ENCODE data around the gene FAP. TPM values are rescaled to one million over a fixed set of nuclear protein-coding genes. Genes with fewer than 3 reads are reported as not detected.

FAP gene
- total RNA-seq, 1 experiment from 2014 or later, result not detected

DNA sequence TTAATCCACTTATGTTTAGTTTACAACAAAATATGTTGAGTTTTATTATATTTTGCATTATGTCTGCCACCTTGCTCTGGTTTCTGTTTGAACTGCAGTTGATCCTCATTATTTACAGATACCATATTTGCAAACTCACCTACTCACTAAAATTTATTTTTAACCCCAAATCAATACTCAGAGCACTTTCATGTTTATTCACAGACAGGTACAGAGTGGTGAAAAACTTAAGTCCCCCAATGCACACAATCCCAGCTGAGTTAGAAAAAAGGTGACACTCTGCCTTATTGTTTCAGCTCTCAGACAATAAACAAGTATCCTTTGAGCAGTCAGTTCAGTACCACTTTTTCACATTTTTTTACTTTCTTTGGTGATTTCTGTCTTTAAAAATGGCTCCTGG, 104.9 kb downstream of the FAP start:
- TF ChIP-seq AR (CRISPR knock-in tag; IDR thresholded peaks at IDR 0.05), result no peak
- no peak for TF ChIP-seq USF2 (CRISPR knock-in tag; IDR thresholded peaks at IDR 0.05)
- TF ChIP-seq IRF2 (CRISPR knock-in tag; IDR thresholded peaks at IDR 0.05; ENCODE audit: borderline replicate concordance, low read depth), result no peak
- no peak for TF ChIP-seq NFE2L1 (CRISPR knock-in tag; IDR thresholded peaks at IDR 0.05)
- no peak for TF ChIP-seq GTF2I (CRISPR knock-in tag; conservative IDR thresholded peaks at IDR 0.05)
- no peak for TF ChIP-seq FOXJ3 (CRISPR knock-in tag; IDR thresholded peaks at IDR 0.05; ENCODE audit: borderline replicate concordance)
- TF ChIP-seq CREB1 (CRISPR knock-in tag; IDR thresholded peaks at IDR 0.05), result no peak
- TF ChIP-seq MYBL2 (CRISPR knock-in tag; IDR thresholded peaks at IDR 0.05), result no peak
- TF ChIP-seq ZNF671 (CRISPR knock-in tag; IDR thresholded peaks at IDR 0.05), result no peak
- TF ChIP-seq ZBTB43 (CRISPR knock-in tag; IDR thresholded peaks at IDR 0.05), result no peak
- no peak for TF ChIP-seq ZNF281 (CRISPR knock-in tag; IDR thresholded peaks at IDR 0.05)
- no peak for TF ChIP-seq USF1 (CRISPR knock-in tag; IDR thresholded peaks at IDR 0.05)
- no peak for TF ChIP-seq NFYB (CRISPR knock-in tag; conservative IDR thresholded peaks at IDR 0.05; ENCODE audit: low read depth)
- H3K27me3 Mint-ChIP-seq (ENCODE audit: low read depth), result no peaks in the 10 kb centered on the region
- H3K36me3 Mint-ChIP-seq, result no peaks in the 10 kb centered on the region
- no peak overlapping the region for H3K27ac Mint-ChIP-seq
- POLR2A ChIA-PET, result no interaction called here
- ATAC-seq (no peak), DNase-seq (ENCODE audit: low spot score) (no peak)
- CTCF ChIA-PET, result interaction anchor here (1.4 kb wide), 1 partner anchor 160 kb away, joined by 4 read pairs; no protein-coding TSS in a partner anchor
- no peak overlapping the region for H3K4me3 Mint-ChIP-seq
- H3K9me3 Mint-ChIP-seq, result no peaks in the 10 kb centered on the region
- H3K4me1 Mint-ChIP-seq, result no peaks in the 10 kb centered on the region

- CTCF ChIA-PET, result no interaction called here
- POLR2A ChIA-PET, result no interaction called here
- no peaks in the 10 kb centered on the region for H3K27me3 Mint-ChIP-seq (ENCODE audit: low read depth)
- ATAC-seq (no peak), DNase-seq (ENCODE audit: low spot score) (no peak)
- no peak overlapping the region for H3K4me3 Mint-ChIP-seq
- H3K4me1 Mint-ChIP-seq, result 0 out of 2 replicates have a peak, but pooled peaks cover 4% of the 10 kb centered on the region
- H3K9me3 Mint-ChIP-seq, result 0 out of 2 replicates have a peak, but pooled peaks cover 8% of the 10 kb centered on the region
- no peak overlapping the region for H3K27ac Mint-ChIP-seq
- H3K36me3 Mint-ChIP-seq, result no peaks in the 10 kb centered on the region
- TF ChIP-seq ZNF219 (CRISPR knock-in tag; IDR thresholded peaks at IDR 0.05; ENCODE audit: borderline replicate concordance) (no peak), JAZF1 (CRISPR knock-in tag; IDR thresholded peaks at IDR 0.05) (no peak), MXD4 (CRISPR knock-in tag; IDR thresholded peaks at IDR 0.05; ENCODE audit: borderline replicate concordance) (no peak), ZBTB21 (CRISPR knock-in tag; IDR thresholded peaks at IDR 0.05; ENCODE audit: borderline replicate concordance) (no peak), TP53 (CRISPR knock-in tag; IDR thresholded peaks at IDR 0.05) (no peak), RORB (CRISPR knock-in tag; IDR thresholded peaks at IDR 0.05) (no peak), AR (CRISPR knock-in tag; IDR thresholded peaks at IDR 0.05) (no peak)
- TF ChIP-seq, protein P1, sequence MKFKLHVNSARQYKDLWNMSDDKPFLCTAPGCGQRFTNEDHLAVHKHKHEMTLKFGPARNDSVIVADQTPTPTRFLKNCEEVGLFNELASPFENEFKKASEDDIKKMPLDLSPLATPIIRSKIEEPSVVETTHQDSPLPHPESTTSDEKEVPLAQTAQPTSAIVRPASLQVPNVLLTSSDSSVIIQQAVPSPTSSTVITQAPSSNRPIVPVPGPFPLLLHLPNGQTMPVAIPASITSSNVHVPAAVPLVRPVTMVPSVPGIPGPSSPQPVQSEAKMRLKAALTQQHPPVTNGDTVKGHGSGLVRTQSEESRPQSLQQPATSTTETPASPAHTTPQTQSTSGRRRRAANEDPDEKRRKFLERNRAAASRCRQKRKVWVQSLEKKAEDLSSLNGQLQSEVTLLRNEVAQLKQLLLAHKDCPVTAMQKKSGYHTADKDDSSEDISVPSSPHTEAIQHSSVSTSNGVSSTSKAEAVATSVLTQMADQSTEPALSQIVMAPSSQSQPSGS (CRISPR knock-in tag; IDR thresholded peaks at IDR 0.05; ENCODE audit: borderline replicate concordance, low read depth), result no peak
- TF ChIP-seq, protein P2, sequence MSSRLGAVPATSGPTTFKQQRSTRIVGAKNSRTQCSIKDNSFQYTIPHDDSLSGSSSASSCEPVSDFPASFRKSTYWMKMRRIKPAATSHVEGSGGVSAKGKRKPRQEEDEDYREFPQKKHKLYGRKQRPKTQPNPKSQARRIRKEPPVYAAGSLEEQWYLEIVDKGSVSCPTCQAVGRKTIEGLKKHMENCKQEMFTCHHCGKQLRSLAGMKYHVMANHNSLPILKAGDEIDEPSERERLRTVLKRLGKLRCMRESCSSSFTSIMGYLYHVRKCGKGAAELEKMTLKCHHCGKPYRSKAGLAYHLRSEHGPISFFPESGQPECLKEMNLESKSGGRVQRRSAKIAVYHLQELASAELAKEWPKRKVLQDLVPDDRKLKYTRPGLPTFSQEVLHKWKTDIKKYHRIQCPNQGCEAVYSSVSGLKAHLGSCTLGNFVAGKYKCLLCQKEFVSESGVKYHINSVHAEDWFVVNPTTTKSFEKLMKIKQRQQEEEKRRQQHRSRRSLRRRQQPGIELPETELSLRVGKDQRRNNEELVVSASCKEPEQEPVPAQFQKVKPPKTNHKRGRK (CRISPR knock-in tag; IDR thresholded peaks at IDR 0.05; ENCODE audit: borderline replicate concordance), result no peak
These were observed 115.8 kb downstream of the FAP start for GRCh38 chr2:162127422-162127821.

Measured in WTC11 (cell line).